PC-3 (cell line): Measurements from ENCODE around the gene WDR1. TPM values are rescaled to one million over a fixed set of nuclear protein-coding genes. Genes with fewer than 3 reads are reported as not detected.

Experiments used
- ATAC-seq: fragments of 200-7000 bp; cut with Tn5 transposase; 2 replicates; pipeline ENCODE4 v1.9.1; 2020; ENCODE audit warnings: mild to moderate bottlenecking, moderate library complexity
- BruUV-seq: library from RNA; stranded (reverse); fragments of 400-500 nt; replicated peaks from 2 replicates; lab custom pipeline; 2021; lab: Mats Ljungman, UMichigan
- CTCF ChIA-PET: fragments of 300-600 bp; sonication (Branson Sonifier 250); formaldehyde crosslinking; loops from one replicate; lab custom pipeline; 2022; ENCODE audit warnings: antibody characterized with exemption; lab: Charles Lee
- POLR2A ChIA-PET: fragments of 300-600 bp; sonication (Branson Sonifier 250); formaldehyde crosslinking; loops from one replicate; lab custom pipeline; 2022; ENCODE audit warnings: antibody characterized with exemption; ENCODE audit not compliant: unreplicated experiment; lab: Charles Lee
- DNase-seq: peaks from one replicate; pipeline ENCODE4 v3.0.0-alpha.2; 2015
- H2AFZ ChIP-seq: fragments of 300-600 bp; sonication (generic); 2 replicates; pipeline ENCODE4 v1.6.0; 2016; ENCODE audit warnings: antibody characterized with exemption, low read length
- H3F3A ChIP-seq: fragments of 300-600 bp; sonication (generic); one replicate; pipeline ENCODE4 v1.6.0; 2017; ENCODE audit warnings: antibody characterized with exemption, low read length, control low read depth, mild to moderate bottlenecking; ENCODE audit not compliant: unreplicated experiment
- H3K27ac ChIP-seq: fragments of 300-600 bp; sonication (generic); 2 replicates; pipeline ENCODE4 v1.5.1; 2016; ENCODE audit warnings: mild to moderate bottlenecking, low read length
- H3K27me3 ChIP-seq: fragments of 300-600 bp; sonication (generic); 2 replicates; pipeline ENCODE4 v1.6.1; 2016; ENCODE audit warnings: low read length, mixed read lengths
- H3K36me3 ChIP-seq: fragments of 300-600 bp; sonication (generic); 2 replicates; pipeline ENCODE4 v1.6.1; 2016; ENCODE audit warnings: low read depth, mixed run types, low read length, mixed read lengths
- H3K4me1 ChIP-seq: fragments of 300-600 bp; sonication (generic); 2 replicates; pipeline ENCODE4 v1.5.1; 2016; ENCODE audit warnings: low read length; ENCODE audit not compliant: insufficient read depth
- H3K4me2 ChIP-seq: fragments of 300-600 bp; sonication (generic); 2 replicates; pipeline ENCODE4 v1.6.0; 2016; ENCODE audit warnings: low read length
- H3K4me3 ChIP-seq: fragments of 300-600 bp; sonication (generic); 2 replicates; pipeline ENCODE4 v1.5.1; 2016; ENCODE audit warnings: mild to moderate bottlenecking, low read length, mixed read lengths
- H3K79me2 ChIP-seq: fragments of 300-600 bp; sonication (generic); 2 replicates; pipeline ENCODE4 v1.6.1; 2017; ENCODE audit warnings: low read length, mixed read lengths
- H3K9ac ChIP-seq: fragments of 300-600 bp; sonication (generic); 2 replicates; pipeline ENCODE4 v1.6.0; 2016; ENCODE audit warnings: mild to moderate bottlenecking, low read length
- H3K9me2 ChIP-seq: fragments of 300-600 bp; sonication (generic); replicated peaks from 2 replicates; pipeline ENCODE4 v1.6.1; 2016; ENCODE audit warnings: mixed run types, low read length, mixed read lengths
- H3K9me3 ChIP-seq: fragments of 300-600 bp; sonication (generic); 2 replicates; pipeline ENCODE4 v1.6.1; 2016; ENCODE audit warnings: low read length, mixed read lengths
- H4K20me1 ChIP-seq: fragments of 300-600 bp; sonication (generic); 2 replicates; pipeline ENCODE4 v1.6.1; 2016; ENCODE audit warnings: low read length, mixed read lengths
- CTCF ChIP-seq: fragments of 300-600 bp; sonication (generic); conservative IDR thresholded peaks from 2 replicates; pipeline ENCODE4 v1.5.1; 2017; ENCODE audit warnings: antibody characterized with exemption, low read depth, mild to moderate bottlenecking, low read length
- EZH2 ChIP-seq: fragments of 300-600 bp; sonication (generic); IDR thresholded peaks from one replicate; pipeline ENCODE4 v1.6.1; 2017; ENCODE audit warnings: antibody characterized with exemption, mild to moderate bottlenecking, low read length; ENCODE audit not compliant: unreplicated experiment
- EZH2phosphoT487 ChIP-seq: fragments of 300-600 bp; sonication (generic); IDR thresholded peaks from 2 replicates; pipeline ENCODE4 v1.6.1; 2018; ENCODE audit warnings: mild to moderate bottlenecking, antibody characterized with exemption, low read length, borderline replicate concordance
- intact Hi-C: fragments of 100-400 bp; cut with micrococcal nuclease; formaldehyde crosslinking; loops from 2 replicates; pipeline ENCODE4 v1.9.0; 2023
- total RNA-seq: library from RNA; depleted of rRNA; stranded (reverse); fragments of >200 nt; gene quantifications from 2 replicates; pipeline ENCODE4 v1.2.3, GENCODE V29; 2014

Gene WDR1
- total RNA-seq, 1 experiment from 2014 or later = 150 TPM

DNA sequence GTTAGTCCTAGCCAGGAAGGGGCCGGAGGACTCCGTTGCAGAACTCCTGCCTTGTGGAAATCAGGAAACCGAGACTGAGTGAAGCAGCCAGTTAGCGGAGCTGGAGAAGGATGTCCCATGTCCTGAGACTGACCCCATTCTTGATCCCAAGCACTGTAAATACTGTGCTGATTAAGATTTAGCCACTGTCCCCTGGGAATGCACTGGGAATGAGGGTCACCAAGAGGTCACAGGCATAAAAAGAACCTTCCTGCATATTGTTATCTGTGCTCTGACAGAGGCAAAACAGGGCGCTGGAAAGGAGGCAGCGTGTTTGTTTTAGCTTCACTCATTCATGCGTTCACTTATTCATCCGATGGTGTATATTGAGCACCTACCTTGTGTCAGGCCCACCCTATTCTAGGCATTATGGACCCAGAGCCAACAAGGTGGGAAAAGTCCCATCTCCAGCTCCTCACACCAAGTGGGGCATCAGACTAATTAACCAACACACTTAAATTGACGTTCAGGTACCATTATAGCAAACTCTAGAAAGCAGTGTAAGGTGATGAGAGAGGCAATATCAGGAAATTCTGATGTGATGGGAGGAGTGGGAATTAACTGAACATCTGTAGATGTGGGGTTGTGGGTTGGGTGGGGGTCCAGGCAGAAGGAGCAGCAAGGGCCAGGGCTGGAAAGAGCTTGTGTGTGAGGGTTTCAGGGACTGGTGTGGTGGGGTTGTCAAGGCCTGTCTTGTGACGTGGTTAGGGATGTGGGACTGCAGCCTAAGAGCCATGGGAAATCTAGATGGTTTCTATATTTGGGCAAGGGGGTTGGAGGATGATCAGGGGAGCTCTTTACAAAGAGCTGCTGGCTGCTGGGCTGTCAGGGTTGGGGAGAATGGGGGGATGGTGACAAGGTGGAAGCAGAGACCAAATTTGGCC lies 84.7 kb downstream of the WDR1 start:
- DNase-seq (no peak), ATAC-seq (no peak)
- Histone ChIP-seq H3K27ac (peak overlapping the region; percentile 33), H3F3A (no peaks in the 10 kb centered on the region), H3K9me2 (no peaks in the 10 kb centered on the region), H3K79me2 (no peaks in the 10 kb centered on the region), H4K20me1 (no peaks in the 10 kb centered on the region), H2AFZ (no peak overlapping the region), H3K9me3 (no peaks in the 10 kb centered on the region), H3K27me3 (no peaks in the 10 kb centered on the region), H3K4me2 (peak overlapping the region; percentile 27; the same call in 1 of the 2 replicates), H3K36me3 (no peaks in the 10 kb centered on the region), H3K4me1 (peaks cover 14% of the 10 kb centered on the region), H3K9ac (no peak overlapping the region), H3K4me3 (no peak overlapping the region)
- POLR2A ChIA-PET = no interaction called here
- TF ChIP-seq CTCF = no peak
- TF ChIP-seq EZH2 = no peak
- no peak for TF ChIP-seq EZH2phosphoT487
- intact Hi-C loops = no loop called here
- CTCF ChIA-PET = no interaction called here
- BruUV-seq = no TSS peak

DNA sequence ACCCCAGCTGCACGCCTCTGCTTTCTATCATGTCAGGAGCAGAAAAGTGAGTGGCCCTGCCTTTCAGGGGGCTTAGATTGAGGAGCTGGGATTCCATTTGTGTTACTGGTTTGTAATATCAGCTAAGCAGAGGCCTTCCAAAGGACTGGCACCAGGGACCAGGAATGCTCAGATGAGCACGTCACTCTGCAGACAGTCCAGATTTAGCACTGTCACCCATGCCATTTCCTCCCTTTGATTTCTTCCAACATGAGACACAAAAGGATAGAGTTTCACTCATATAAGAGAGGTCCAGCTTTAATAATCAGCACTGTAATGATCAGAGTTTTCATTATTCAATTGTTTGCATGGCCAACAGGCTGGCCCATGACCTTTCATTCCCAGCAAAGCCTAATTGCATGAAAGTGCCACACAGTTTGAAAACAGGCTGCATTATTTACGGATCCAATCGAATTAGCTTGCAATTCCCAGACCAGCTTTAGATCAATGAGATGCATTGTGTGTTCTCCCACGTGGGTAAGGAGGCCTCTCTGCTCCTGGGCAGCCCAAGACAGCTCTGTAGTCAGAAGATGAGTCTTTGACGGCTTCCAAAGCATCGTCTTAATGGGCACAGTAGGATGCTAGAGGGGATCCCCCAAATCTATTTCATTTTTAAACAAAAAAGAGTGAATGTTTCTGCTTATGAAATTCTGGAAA lies 85.5 kb downstream of the WDR1 start:
- no peak for DNase-seq
- H3K27ac ChIP-seq = no peak overlapping the region
- no peaks in the 10 kb centered on the region for H3K27me3 ChIP-seq
- ATAC-seq = no peak
- no peaks in the 10 kb centered on the region for H3K9me2 ChIP-seq
- peaks cover 14% of the 10 kb centered on the region for H3K4me1 ChIP-seq
- no peak overlapping the region for H2AFZ ChIP-seq
- no peak overlapping the region for H3K9ac ChIP-seq
- no peak overlapping the region for H3K4me2 ChIP-seq
- TF ChIP-seq CTCF (no peak), EZH2phosphoT487 (no peak), EZH2 (no peak)
- no peaks in the 10 kb centered on the region for H3K36me3 ChIP-seq
- H3K9me3 ChIP-seq = no peaks in the 10 kb centered on the region
- H3K4me3 ChIP-seq = no peak overlapping the region
- H4K20me1 ChIP-seq = no peaks in the 10 kb centered on the region
- intact Hi-C loops = no loop called here
- no peaks in the 10 kb centered on the region for H3F3A ChIP-seq
- CTCF ChIA-PET = no interaction called here
- BruUV-seq = no TSS peak
- no peaks in the 10 kb centered on the region for H3K79me2 ChIP-seq
- POLR2A ChIA-PET = no interaction called here
